ENCODE data around the gene TPP2.

Gene TPP2

DNA sequence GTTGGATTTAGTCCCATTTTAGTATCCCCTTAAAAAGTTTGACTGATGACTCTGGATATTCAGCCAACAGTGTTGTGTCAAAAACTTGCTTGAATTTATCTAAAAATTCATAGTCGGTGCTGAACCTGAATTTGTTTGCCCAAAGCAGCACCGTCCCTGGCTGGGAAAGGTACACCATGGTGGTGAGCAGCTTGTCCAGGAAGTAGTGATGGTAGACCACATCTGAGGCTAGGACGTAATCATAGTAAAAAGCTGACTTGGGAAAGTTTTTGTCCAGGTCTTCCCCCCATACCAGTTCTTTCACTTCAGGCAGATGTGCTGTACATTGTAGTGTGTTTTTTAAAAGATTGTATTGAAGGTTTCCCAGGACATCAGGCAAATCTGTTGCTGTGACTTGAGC is 89.2 kb downstream of the TPP2 start:
- H3K4me1 ChIP-seq, result peaks cover 4 to 20% (median 5%) of the 10 kb centered on the region in 10 experiments; a peak in 18 of 20 replicates
- no peak for TF ChIP-seq Cebpa-rat (IDR thresholded peaks at IDR 0.05)

GRCh38 chr13:102687520-102687919 is 90.7 kb downstream of the TPP2 start:
- Histone ChIP-seq H3K9ac (no peak overlapping the region), H3K4me2 (no peak overlapping the region), H3K27me3 (no peaks in the 10 kb centered on the region), H3K27ac (no peak overlapping the region), H3K4me3 (no peak overlapping the region), H3K36me3 (no peaks in the 10 kb centered on the region), H4K20me1 (no peaks in the 10 kb centered on the region), H3K9me3 (replicated peaks in 1 of 11) (no peaks in the 10 kb centered on the region), H3K4me1 (peaks cover 0 to 9% (median 0%) of the 10 kb centered on the region in 10 experiments; a peak in 4 of 20 replicates)
- no peak for TF ChIP-seq Cebpa-rat (IDR thresholded peaks at IDR 0.05)

More for the DNA sequence above, 89.2 kb downstream of the TPP2 start:
- Histone ChIP-seq H3K9ac (no peak overlapping the region), H4K20me1 (no peaks in the 10 kb centered on the region), H3K27me3 (no peaks in the 10 kb centered on the region), H3K4me3 (no peak overlapping the region), H3K36me3 (no peaks in the 10 kb centered on the region), H3K9me3 (replicated peaks in 1 of 11) (peaks cover 0 to 7% (median 0%) of the 10 kb centered on the region in 11 experiments; a peak in 2 of 22 replicates), H3K27ac (no peak overlapping the region), H3K4me2 (peak overlapping the region in 2 of 11 experiments; percentile 8 to 19; a peak in 3 of 22 replicates)

GRCh38 chr13:102688306-102688973 is 91.7 kb downstream of the TPP2 start:
- Histone ChIP-seq H3K9me3 (replicated peaks in 1 of 11) (no peaks in the 10 kb centered on the region), H3K27ac (no peak overlapping the region), H3K27me3 (no peaks in the 10 kb centered on the region), H3K36me3 (no peaks in the 10 kb centered on the region), H3K4me1 (peaks cover 0 to 9% (median 0%) of the 10 kb centered on the region in 10 experiments; a peak in 2 of 20 replicates), H3K4me2 (peak overlapping the region in 1 of 11 experiments; percentile 3; a peak in 1 of 22 replicates), H3K9ac (no peak overlapping the region), H4K20me1 (no peaks in the 10 kb centered on the region), H3K4me3 (no peak overlapping the region)
- TF ChIP-seq Cebpa-rat (IDR thresholded peaks at IDR 0.05), result no peak

DNA sequence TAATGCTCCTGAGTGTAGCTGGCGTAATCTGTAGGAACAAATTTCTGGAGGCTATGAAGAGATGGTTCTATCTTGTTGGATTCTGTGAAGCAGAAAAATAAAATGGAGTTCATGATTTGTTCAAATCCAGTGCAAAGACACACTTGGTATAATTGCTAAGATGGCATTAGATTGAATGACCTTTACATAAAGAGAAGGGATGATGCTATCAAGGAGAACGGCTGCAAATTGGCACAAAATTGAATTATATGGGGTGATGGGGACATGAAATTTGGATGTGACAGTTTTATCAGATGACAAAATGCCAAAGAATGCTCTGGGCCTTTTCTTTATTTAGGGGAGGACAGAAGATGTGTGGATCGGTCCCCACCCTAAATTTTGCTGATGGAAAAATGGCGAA is 94.1 kb downstream of the TPP2 start:
- Histone ChIP-seq H3K9ac (no peak overlapping the region), H3K9me3 (replicated peaks in 1 of 11) (no peaks in the 10 kb centered on the region), H3K27me3 (no peaks in the 10 kb centered on the region), H3K4me3 (no peak overlapping the region), H3K36me3 (no peaks in the 10 kb centered on the region), H3K27ac (no peak overlapping the region), H3K4me2 (no peak overlapping the region), H4K20me1 (no peaks in the 10 kb centered on the region), H3K4me1 (peaks cover 0 to 8% (median 0%) of the 10 kb centered on the region in 10 experiments; a peak in 2 of 20 replicates)
- TF ChIP-seq Cebpa-rat (IDR thresholded peaks at IDR 0.05), result no peak

DNA sequence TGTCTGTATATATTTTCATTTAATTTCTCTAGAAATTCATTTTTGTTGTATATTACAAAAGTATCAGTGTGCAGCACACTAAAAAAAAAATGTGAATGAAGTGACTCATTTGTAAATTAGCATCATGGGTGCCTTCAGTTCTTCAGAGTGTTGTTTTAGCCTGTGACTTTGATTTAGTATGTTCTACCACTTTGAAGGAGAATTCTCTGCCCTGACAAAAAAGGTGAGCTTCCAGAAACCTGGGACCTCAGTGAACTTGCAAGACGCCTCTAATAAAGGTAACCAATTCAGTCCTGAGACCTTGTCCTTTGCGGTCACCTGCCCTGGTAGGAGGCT is 95.7 kb downstream of the TPP2 start:
- Histone ChIP-seq H3K4me3 (no peak overlapping the region), H3K4me1 (peaks cover 0 to 6% (median 0%) of the 10 kb centered on the region in 10 experiments; a peak in 2 of 20 replicates), H3K36me3 (no peaks in the 10 kb centered on the region), H3K27ac (no peak overlapping the region), H3K27me3 (no peaks in the 10 kb centered on the region), H4K20me1 (no peaks in the 10 kb centered on the region), H3K9me3 (replicated peaks in 1 of 11) (no peaks in the 10 kb centered on the region), H3K9ac (no peak overlapping the region), H3K4me2 (no peak overlapping the region)
- no peak for TF ChIP-seq Cebpa-rat (IDR thresholded peaks at IDR 0.05)

DNA sequence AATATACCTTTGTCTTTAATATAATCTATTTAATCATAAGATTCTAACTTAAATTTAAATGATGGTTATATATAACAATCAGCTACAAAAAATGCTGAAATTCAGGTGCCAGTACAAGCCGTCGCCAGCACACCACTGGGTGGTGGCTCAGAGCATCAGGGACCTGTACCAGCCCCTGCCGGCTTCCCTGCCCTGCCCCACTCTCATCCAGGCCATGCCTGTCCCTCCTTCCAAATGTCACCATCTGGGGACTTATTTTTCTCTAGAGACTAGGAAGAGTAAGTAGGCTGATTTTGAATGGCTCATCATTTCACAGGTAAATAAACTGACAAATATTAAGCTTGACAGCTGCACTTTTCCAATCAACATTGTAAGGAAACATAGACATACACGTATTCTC is 96.5 kb downstream of the TPP2 start:
- no peak for TF ChIP-seq Cebpa-rat (IDR thresholded peaks at IDR 0.05)
- no peaks in the 10 kb centered on the region for H3K27me3 ChIP-seq
- no peak overlapping the region for H3K4me3 ChIP-seq
- H3K4me2 ChIP-seq, result no peak overlapping the region
- peaks cover 0 to 4% (median 0%) of the 10 kb centered on the region in 10 experiments; a peak in 2 of 20 replicates for H3K4me1 ChIP-seq
- no peaks in the 10 kb centered on the region for H3K36me3 ChIP-seq
- no peaks in the 10 kb centered on the region for H3K9me3 ChIP-seq (replicated peaks in 1 of 11)
- no peaks in the 10 kb centered on the region for H4K20me1 ChIP-seq
- no peak overlapping the region for H3K9ac ChIP-seq
- H3K27ac ChIP-seq, result no peak overlapping the region

- Histone ChIP-seq H3K4me2 (no peak overlapping the region), H3K27ac (no peak overlapping the region), H3K27me3 (no peaks in the 10 kb centered on the region), H3K9ac (no peak overlapping the region), H3K9me3 (replicated peaks in 1 of 11) (no peaks in the 10 kb centered on the region), H3K4me1 (0 out of 20 replicates have a peak, but pooled peaks cover 0 to 4% (median 0%) of the 10 kb centered on the region in 10 experiments), H3K36me3 (no peaks in the 10 kb centered on the region), H3K4me3 (no peak overlapping the region), H4K20me1 (no peaks in the 10 kb centered on the region)
- TF ChIP-seq Cebpa-rat (IDR thresholded peaks at IDR 0.05), result no peak
Measured at GRCh38 chr13:102693776-102694175, 97.0 kb downstream of the TPP2 start.

- H3K9me3 ChIP-seq (replicated peaks in 1 of 11), result no peaks in the 10 kb centered on the region
- H3K9ac ChIP-seq, result no peak within 1 kb of the TSS
- H3K27me3 ChIP-seq, result no peaks in the 10 kb centered on the region
- no peak within 1 kb of the TSS for H3K27ac ChIP-seq
- H3K36me3 ChIP-seq, result no peaks in the 10 kb centered on the region
- H3K4me2 ChIP-seq, result no peak within 1 kb of the TSS
- no peak for TF ChIP-seq Cebpa-rat (IDR thresholded peaks at IDR 0.05)
- no peak within 1 kb of the TSS for H3K4me3 ChIP-seq
- no peaks in the 10 kb centered on the region for H4K20me1 ChIP-seq
- 0 out of 20 replicates have a peak, but pooled peaks cover 0 to 4% (median 0%) of the 10 kb centered on the region in 10 experiments for H3K4me1 ChIP-seq
Measured at GRCh38 chr13:102694937-102695336, 98.2 kb downstream of the TPP2 start, which contains the start of gene METTL21C. TSS of gene METTL21C (minus strand) at chr13:102695044. CDS start at chr13:102694498, 546 bp downstream.

DNA sequence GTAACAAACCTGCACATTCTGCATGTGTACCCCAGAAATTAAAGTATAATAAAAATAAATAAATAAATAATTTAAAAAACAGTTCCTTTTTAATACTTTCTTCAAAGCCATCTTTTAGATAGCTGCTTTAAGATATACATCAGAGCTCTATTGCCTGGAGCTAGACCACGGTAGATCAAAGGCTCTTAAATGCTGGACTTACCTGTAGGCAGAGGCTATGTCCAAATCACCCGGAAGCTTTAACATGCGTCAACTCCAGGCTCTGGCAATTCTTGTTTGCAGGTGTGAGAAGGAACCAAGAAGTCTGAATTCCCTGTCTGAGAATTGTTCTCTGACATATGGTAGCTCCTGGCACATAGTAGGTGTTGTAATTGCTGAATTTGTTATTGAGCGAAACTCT is 99.7 kb downstream of the TPP2 start:
- Histone ChIP-seq H3K4me2 (no peak overlapping the region), H3K4me3 (no peak overlapping the region), H3K9ac (no peak overlapping the region), H3K27ac (no peak overlapping the region), H3K9me3 (replicated peaks in 1 of 11) (no peaks in the 10 kb centered on the region), H3K27me3 (no peaks in the 10 kb centered on the region), H4K20me1 (no peaks in the 10 kb centered on the region), H3K4me1 (0 out of 20 replicates have a peak, but pooled peaks cover 0 to 4% (median 0%) of the 10 kb centered on the region in 10 experiments), H3K36me3 (no peaks in the 10 kb centered on the region)
- no peak for TF ChIP-seq Cebpa-rat (IDR thresholded peaks at IDR 0.05)

GRCh38 chr13:102697264-102697663 is 100.5 kb downstream of the TPP2 start:
- Histone ChIP-seq H3K4me2 (no peak overlapping the region), H3K36me3 (no peaks in the 10 kb centered on the region), H3K4me3 (no peak overlapping the region), H3K9ac (no peak overlapping the region), H4K20me1 (no peaks in the 10 kb centered on the region), H3K27me3 (no peaks in the 10 kb centered on the region), H3K27ac (no peak overlapping the region), H3K9me3 (replicated peaks in 1 of 11) (no peaks in the 10 kb centered on the region), H3K4me1 (0 out of 20 replicates have a peak, but pooled peaks cover 0 to 4% (median 0%) of the 10 kb centered on the region in 10 experiments)
- TF ChIP-seq Cebpa-rat (IDR thresholded peaks at IDR 0.05), result no peak
